Cardiac muscle cell (in vitro differentiated cells and primary cell): ENCODE measurements around the gene IL17F. TPM values are rescaled to one million over a fixed set of nuclear protein-coding genes. Genes with fewer than 3 reads are reported as not detected.
A peak's percentile ranks its signal among the peaks of the same experiment; 100 is the strongest.

ENCODE experiments used
- DNase-seq, 2 donors: peaks; one replicate each; pipeline versions ENCODE4 v3.0.0 to v3.0.0-alpha.2; 2010 to 2017; ENCODE audit warnings: low read depth in 1 of 2, low spot score in 1 of 2
- H3K27ac ChIP-seq: fragments of 200-600 bp; sonication (generic); 2 replicates; pipeline ENCODE4 v1.5.1; 2016
- H3K27me3 ChIP-seq: fragments of 200-600 bp; sonication (generic); 2 replicates; pipeline ENCODE4 v1.6.0; 2016; ENCODE audit warnings: control low read depth
- H3K36me3 ChIP-seq: fragments of 200-600 bp; sonication (generic); 2 replicates; pipeline ENCODE4 v1.5.1; 2016; ENCODE audit warnings: control low read depth
- H3K4me1 ChIP-seq: fragments of 200-600 bp; sonication (generic); 2 replicates; pipeline ENCODE4 v1.8.1; 2017; ENCODE audit warnings: low read depth, mild to moderate bottlenecking, mixed run types
- H3K4me3 ChIP-seq: fragments of 200-600 bp; sonication (generic); 2 replicates; pipeline ENCODE4 v1.5.1; 2016; ENCODE audit warnings: mild to moderate bottlenecking
- H3K9me3 ChIP-seq: fragments of 200-600 bp; sonication (generic); 2 replicates; pipeline ENCODE4 v1.5.1; 2017; ENCODE audit warnings: low read depth, mild to moderate bottlenecking, control low read depth
- polyA plus RNA-seq: library from polyadenylated mRNA; unstranded; fragments of >200 nt; fragmentation: Nextera tagmentation; extraction: Ambion mirVana; gene quantifications from 2 replicates; pipeline ENCODE4 v1.2.1, GENCODE V29; 2016
- total RNA-seq: library from RNA; depleted of rRNA; stranded (reverse); fragments of >200 nt; gene quantifications from 2 replicates; pipeline ENCODE4 v1.2.3, GENCODE V29; 2016
- TF ChIP-seq, protein P1 (sequence below): IDR thresholded peaks from 2 replicates; pipeline ENCODE4 v1.5.1; 2012; ENCODE audit warnings: low read depth, mild to moderate bottlenecking, low read length

The IL17F gene
- total and polyA plus RNA-seq, 2 experiments from 2014 or later = not detected

DNA sequence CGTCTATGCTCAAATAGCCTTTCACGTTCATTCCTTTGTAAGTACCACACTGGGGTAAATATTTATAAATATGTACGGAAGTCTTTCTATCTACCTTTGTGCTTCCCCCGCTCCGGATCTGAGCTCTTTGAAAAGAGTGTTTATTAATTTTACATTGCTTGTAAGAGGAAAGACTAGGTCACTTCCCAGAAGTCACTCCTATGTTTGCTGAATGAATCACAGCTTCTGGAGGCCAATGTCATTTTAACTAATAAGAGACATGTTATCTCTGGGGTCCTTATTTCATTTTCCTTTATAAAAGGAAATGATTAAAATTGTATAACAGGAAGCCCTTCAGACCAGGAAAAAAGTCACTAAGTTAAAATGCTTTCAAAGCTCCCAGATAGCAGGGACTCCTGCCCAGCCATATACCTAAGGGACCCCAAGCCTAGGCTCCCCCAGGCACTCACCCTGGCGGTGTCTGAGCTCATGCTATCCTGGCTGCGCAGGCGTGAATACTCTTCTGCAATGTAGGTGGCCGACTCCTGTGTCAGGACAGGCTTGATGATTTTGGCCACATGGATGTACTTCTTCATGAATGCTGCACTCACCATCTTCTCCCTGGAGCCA is 27.7 kb upstream of the IL17F start:
- H3K4me3 ChIP-seq = no peak overlapping the region
- no peaks in the 10 kb centered on the region for H3K27me3 ChIP-seq
- no peaks in the 10 kb centered on the region for H3K4me1 ChIP-seq
- H3K36me3 ChIP-seq = peaks cover 76% of the 10 kb centered on the region
- TF ChIP-seq, protein P1, sequence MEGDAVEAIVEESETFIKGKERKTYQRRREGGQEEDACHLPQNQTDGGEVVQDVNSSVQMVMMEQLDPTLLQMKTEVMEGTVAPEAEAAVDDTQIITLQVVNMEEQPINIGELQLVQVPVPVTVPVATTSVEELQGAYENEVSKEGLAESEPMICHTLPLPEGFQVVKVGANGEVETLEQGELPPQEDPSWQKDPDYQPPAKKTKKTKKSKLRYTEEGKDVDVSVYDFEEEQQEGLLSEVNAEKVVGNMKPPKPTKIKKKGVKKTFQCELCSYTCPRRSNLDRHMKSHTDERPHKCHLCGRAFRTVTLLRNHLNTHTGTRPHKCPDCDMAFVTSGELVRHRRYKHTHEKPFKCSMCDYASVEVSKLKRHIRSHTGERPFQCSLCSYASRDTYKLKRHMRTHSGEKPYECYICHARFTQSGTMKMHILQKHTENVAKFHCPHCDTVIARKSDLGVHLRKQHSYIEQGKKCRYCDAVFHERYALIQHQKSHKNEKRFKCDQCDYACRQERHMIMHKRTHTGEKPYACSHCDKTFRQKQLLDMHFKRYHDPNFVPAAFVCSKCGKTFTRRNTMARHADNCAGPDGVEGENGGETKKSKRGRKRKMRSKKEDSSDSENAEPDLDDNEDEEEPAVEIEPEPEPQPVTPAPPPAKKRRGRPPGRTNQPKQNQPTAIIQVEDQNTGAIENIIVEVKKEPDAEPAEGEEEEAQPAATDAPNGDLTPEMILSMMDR = no peak
- DNase-seq = peak in 1 of 2 donors; percentile 7
- H3K27ac ChIP-seq = no peak overlapping the region
- H3K9me3 ChIP-seq = no peaks in the 10 kb centered on the region

DNA sequence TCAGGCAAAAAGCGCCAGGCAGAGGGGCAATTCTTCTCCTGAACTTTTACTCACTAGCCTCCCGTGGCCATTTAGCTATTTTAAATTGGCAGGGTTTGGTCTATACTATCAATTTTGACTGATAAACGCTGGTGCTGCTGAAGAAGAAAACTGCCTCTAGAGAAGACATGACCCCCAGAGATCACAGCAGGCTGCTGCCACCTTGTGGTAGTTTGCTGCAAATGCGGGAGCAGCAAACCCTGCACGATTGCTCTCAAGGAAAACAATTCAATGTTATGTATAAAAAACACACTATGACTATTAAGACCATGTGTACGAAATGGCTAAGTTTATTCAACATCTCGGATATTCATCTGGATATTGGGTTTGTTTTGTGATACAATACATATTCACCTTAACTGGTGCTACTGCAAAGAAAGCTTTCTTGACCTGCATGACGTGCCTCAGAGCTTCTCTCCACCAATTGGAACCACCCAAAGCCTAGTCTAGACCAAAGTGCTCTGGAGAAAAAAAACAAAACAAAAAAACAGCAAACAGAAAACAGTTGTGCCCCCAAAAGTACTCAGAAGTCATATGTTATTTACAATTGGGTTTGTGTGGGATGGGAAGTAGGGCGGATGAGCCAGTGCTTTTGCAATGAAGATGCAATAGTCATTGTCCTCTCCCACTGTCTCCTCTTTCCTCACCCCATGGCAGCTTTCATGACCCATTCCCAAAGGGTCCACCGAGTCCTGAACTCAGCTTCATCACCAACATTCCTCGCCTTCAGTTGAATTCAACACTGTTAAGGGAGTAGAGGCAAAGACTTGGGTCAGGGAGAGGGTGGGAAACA is 19.6 kb upstream of the IL17F start:
- TF ChIP-seq, protein P1 = peak; percentile 97
- Histone ChIP-seq H3K4me3 (no peak overlapping the region), H3K9me3 (no peaks in the 10 kb centered on the region), H3K27ac (no peak overlapping the region), H3K27me3 (no peaks in the 10 kb centered on the region), H3K36me3 (peaks cover 39% of the 10 kb centered on the region), H3K4me1 (peaks cover 9% of the 10 kb centered on the region)
- peak; percentile 66 to 72 for DNase-seq

GRCh38 chr6:52262620-52263344 is 18.5 kb upstream of the IL17F start:
- H3K4me3 ChIP-seq = no peak overlapping the region
- H3K36me3 ChIP-seq = peaks cover 27% of the 10 kb centered on the region
- no peaks in the 10 kb centered on the region for H3K27me3 ChIP-seq
- no peak for DNase-seq
- TF ChIP-seq, protein P1 = no peak
- H3K4me1 ChIP-seq = peaks cover 9% of the 10 kb centered on the region
- H3K27ac ChIP-seq = no peak overlapping the region
- no peaks in the 10 kb centered on the region for H3K9me3 ChIP-seq

GRCh38 chr6:52261229-52261628 is 16.9 kb upstream of the IL17F start:
- Histone ChIP-seq H3K4me1 (peaks cover 9% of the 10 kb centered on the region), H3K4me3 (no peak overlapping the region), H3K36me3 (peaks cover 21% of the 10 kb centered on the region), H3K9me3 (no peaks in the 10 kb centered on the region), H3K27ac (no peak overlapping the region), H3K27me3 (no peaks in the 10 kb centered on the region)
- TF ChIP-seq, protein P1 = no peak
- DNase-seq = no peak

DNA sequence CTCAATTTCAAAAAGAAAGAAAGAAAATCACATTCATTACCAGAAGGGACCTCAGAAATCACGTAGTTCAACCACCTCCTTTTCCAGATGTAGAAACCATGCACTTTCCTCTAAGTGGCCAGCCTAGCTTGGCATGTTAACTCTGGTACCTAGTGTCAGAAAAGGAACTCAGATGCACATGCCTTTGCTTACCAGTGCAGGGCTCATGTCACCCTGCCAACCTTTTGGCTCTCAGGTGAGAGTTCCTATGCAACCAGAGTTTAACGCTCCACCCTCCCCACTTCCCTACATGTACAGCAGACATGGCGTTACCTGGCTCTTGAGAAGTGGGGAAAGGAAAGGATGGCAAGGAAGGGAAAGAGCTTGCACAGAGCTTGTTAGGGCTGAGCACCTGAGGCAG is 16.3 kb upstream of the IL17F start:
- TF ChIP-seq, protein P1 = no peak
- no peaks in the 10 kb centered on the region for H3K27me3 ChIP-seq
- no peaks in the 10 kb centered on the region for H3K9me3 ChIP-seq
- no peak for DNase-seq
- peaks cover 9% of the 10 kb centered on the region for H3K4me1 ChIP-seq
- H3K36me3 ChIP-seq = peaks cover 15% of the 10 kb centered on the region
- no peak overlapping the region for H3K27ac ChIP-seq
- no peak overlapping the region for H3K4me3 ChIP-seq
